HepG2 (cell line): ENCODE results near the gene TOX4. TPM values are rescaled to one million over a fixed set of nuclear protein-coding genes. Genes with fewer than 3 reads are reported as not detected.

Experiments used
- CHD4 ChIP-seq: fragments of 200-600 bp; sonication (generic); IDR thresholded peaks from 2 replicates; pipeline ENCODE4 v1.7.0; 2017; ENCODE audit warnings: mild to moderate bottlenecking, low read length, borderline replicate concordance
- HHEX ChIP-seq: IDR thresholded peaks from 2 replicates; pipeline ENCODE4 v1.6.1; 2016; ENCODE audit warnings: control low read depth
- KIAA2018 ChIP-seq: sonication (generic); formaldehyde crosslinking; IDR thresholded peaks from 2 replicates; pipeline ENCODE4 v1.5.0; 2020; ENCODE audit warnings: mild to moderate bottlenecking, missing genetic modification reagents, borderline replicate concordance
- LBX2 ChIP-seq: sonication (generic); formaldehyde crosslinking; IDR thresholded peaks from 2 replicates; pipeline ENCODE4 v1.5.0; 2020; ENCODE audit warnings: missing genetic modification reagents, mild to moderate bottlenecking, borderline replicate concordance
- MTERF4 ChIP-seq: sonication (generic); formaldehyde crosslinking; IDR thresholded peaks from 2 replicates; pipeline ENCODE4 v1.8.0; 2023; ENCODE audit warnings: mild to moderate bottlenecking, missing genetic modification reagents
- PITX1 ChIP-seq: sonication (generic); formaldehyde crosslinking; IDR thresholded peaks from 2 replicates; pipeline ENCODE4 v1.5.1; 2020; ENCODE audit warnings: mild to moderate bottlenecking, missing genetic modification reagents
- POLR2G ChIP-seq: fragments of 200-400 bp; formaldehyde crosslinking; IDR thresholded peaks from 2 replicates; pipeline ENCODE4 v1.6.1; 2018; ENCODE audit warnings: mild to moderate bottlenecking, low read depth, low read length, moderate library complexity
- SNAPC4 ChIP-seq: sonication (generic); formaldehyde crosslinking; IDR thresholded peaks from 2 replicates; pipeline ENCODE4 v1.4.0; 2020; ENCODE audit warnings: mild to moderate bottlenecking, missing genetic modification reagents
- ZBTB21 ChIP-seq: sonication (generic); formaldehyde crosslinking; IDR thresholded peaks from 2 replicates; pipeline ENCODE4 v1.4.0; 2020; ENCODE audit warnings: missing genetic modification reagents
- ZNF446 ChIP-seq: sonication (generic); formaldehyde crosslinking; IDR thresholded peaks from 2 replicates; pipeline ENCODE4 v1.5.0; 2020; ENCODE audit warnings: mild to moderate bottlenecking, missing genetic modification reagents
- ZNF7 ChIP-seq: IDR thresholded peaks from 2 replicates; pipeline ENCODE4 v1.6.1; 2016; ENCODE audit warnings: missing biosample characterization, missing genetic modification reagents
- ZNF710 ChIP-seq: sonication (generic); formaldehyde crosslinking; IDR thresholded peaks from 2 replicates; pipeline ENCODE4 v1.5.0; 2020; ENCODE audit warnings: mild to moderate bottlenecking, missing genetic modification reagents, borderline replicate concordance
- polyA plus RNA-seq, 8 experiments: library from polyadenylated mRNA; depleted of rRNA in 3 of 8; stranded (reverse) in 7 of 8; unstranded in 1 of 8; fragments of >200 nt; fragmentation: Illumina TruSeq in 4 of 8; extraction: Trizol in 4 of 8; gene quantifications; 2 replicates each; pipeline versions ENCODE4 v1.2.1 to v1.2.3, GENCODE V29; 2011 to 2016; ENCODE audit warnings: low read depth in 4 of 8, missing spikeins in 1 of 8, mixed read lengths in 1 of 8; ENCODE audit not compliant: insufficient read depth in 1 of 8
- total RNA-seq, 5 experiments: library from RNA; depleted of rRNA; stranded (reverse); fragments of >200 nt; fragmentation: Illumina TruSeq; extraction: Trizol; gene quantifications; 2 replicates each; pipeline ENCODE4 v1.2.3, GENCODE V29; 2016; ENCODE audit warnings: low read depth in 1 of 5

The TOX4 gene
- total and polyA plus RNA-seq, 2 of the 13 experiments (the other 11 are each of a cell fraction or from before 2014, with no cell fraction given): 71.8 to 163 TPM

- TF ChIP-seq KIAA2018 (no peak), ZNF710 (CRISPR knock-in tag) (no peak), MTERF4 (CRISPR knock-in tag) (peak; percentile 55; the same call in 1 of the 2 replicates), ZNF7 (no peak), LBX2 (CRISPR knock-in tag) (no peak), PITX1 (no peak), CHD4 (no peak), ZBTB21 (no peak), ZNF446 (CRISPR knock-in tag) (no peak), SNAPC4 (CRISPR knock-in tag) (peak; percentile 64; the same call in 1 of the 2 replicates), HHEX (no peak), POLR2G (0 out of 2 replicates have a peak, but pooled peaks have one; percentile 0)
Observed at GRCh38 chr14:21526672-21527317, 49.8 kb downstream of the TOX4 start (continued).
